Caco-2 (cell line): ENCODE measurements around the gene SIRPB1. TPM values are rescaled to one million over a fixed set of nuclear protein-coding genes. Genes with fewer than 3 reads are reported as not detected.

Source experiments
- BruUV-seq: library from RNA; stranded (reverse); fragments of 400-500 nt; replicated peaks from 2 replicates; lab custom pipeline; 2021; lab: Mats Ljungman, UMichigan
- CTCF ChIA-PET: fragments of 300-600 bp; sonication (Branson Sonifier 250); formaldehyde crosslinking; loops from one replicate; lab custom pipeline; 2022; ENCODE audit warnings: antibody characterized with exemption; lab: Charles Lee
- POLR2A ChIA-PET: fragments of 300-600 bp; sonication (Branson Sonifier 250); formaldehyde crosslinking; loops from one replicate; lab custom pipeline; 2022; ENCODE audit warnings: antibody characterized with exemption; lab: Charles Lee
- DNase-seq, 2 experiments: peaks; one replicate each; pipeline versions ENCODE4 v3.0.0 to v3.0.0-alpha.2; 2020 to 2022
- H3K27me3 ChIP-seq: replicated peaks from 2 replicates; pipeline ENCODE4 v1.6.0; 2011; ENCODE audit warnings: low read length; ENCODE audit not compliant: control insufficient read depth, insufficient read depth
- H3K36me3 ChIP-seq: 2 replicates; pipeline ENCODE4 v1.5.1; 2011; ENCODE audit warnings: low read length; ENCODE audit not compliant: control insufficient read depth, insufficient read depth
- H3K4me1 ChIP-seq: fragments of 250-450 bp; sonication (Bioruptor Pico); 2 replicates; pipeline ENCODE4 v1.5.1; 2020; ENCODE audit warnings: mild to moderate bottlenecking
- H3K4me3 ChIP-seq: 2 replicates; pipeline ENCODE4 v1.5.1; 2011; ENCODE audit warnings: low read depth, mild to moderate bottlenecking, control low read depth, low read length
- H3K9me3 ChIP-seq: fragments of 250-450 bp; sonication (Bioruptor Pico); 2 replicates; pipeline ENCODE4 v1.5.1; 2020; ENCODE audit warnings: mild to moderate bottlenecking, moderate library complexity
- H3K27ac Mint-ChIP-seq: one replicate; pipeline ENCODE4 v1.8.0; 2022; ENCODE audit warnings: mixed read lengths; ENCODE audit not compliant: unreplicated experiment
- H3K27me3 Mint-ChIP-seq: one replicate; pipeline ENCODE4 v1.8.0; 2022; ENCODE audit warnings: mixed read lengths; ENCODE audit not compliant: insufficient read depth, unreplicated experiment
- H3K36me3 Mint-ChIP-seq: one replicate; pipeline ENCODE4 v1.8.0; 2022; ENCODE audit warnings: mild to moderate bottlenecking, mixed read lengths; ENCODE audit not compliant: insufficient read depth, unreplicated experiment
- H3K4me1 Mint-ChIP-seq: one replicate; pipeline ENCODE4 v1.8.0; 2022; ENCODE audit warnings: low read depth, mixed read lengths; ENCODE audit not compliant: unreplicated experiment
- H3K4me3 Mint-ChIP-seq: one replicate; pipeline ENCODE4 v1.8.0; 2022; ENCODE audit warnings: mild to moderate bottlenecking, moderate library complexity, mixed read lengths; ENCODE audit not compliant: unreplicated experiment
- H3K9me3 Mint-ChIP-seq: one replicate; pipeline ENCODE4 v1.8.0; 2022; ENCODE audit warnings: mixed read lengths; ENCODE audit not compliant: unreplicated experiment
- intact Hi-C: fragments of 100-400 bp; cut with micrococcal nuclease; formaldehyde crosslinking; loops from one replicate; pipeline ENCODE4 v1.10.0; 2022; ENCODE audit not compliant: unreplicated experiment
- total RNA-seq: library from RNA; stranded (reverse); gene quantifications from 2 replicates; pipeline ENCODE4 v1.2.3, GENCODE V29; 2022
- TF ChIP-seq, protein P1 (sequence below), 2 experiments: fragments of 200-600 bp in 1 of 2; IDR thresholded peaks; 1 replicate in 1 of 2; 2 replicates in 1 of 2; pipeline versions ENCODE4 v1.5.1 to v1.8.0; 2011 to 2022; ENCODE audit warnings: antibody characterized with exemption in 1 of 2, control low read depth in 1 of 2, inconsistent platforms in 1 of 2, low read depth in 1 of 2, low read length in 1 of 2, mild to moderate bottlenecking in 1 of 2, moderate library complexity in 1 of 2; ENCODE audit not compliant: insufficient read depth in 1 of 2, severe bottlenecking in 1 of 2, unreplicated experiment in 1 of 2

SIRPB1 gene
- total RNA-seq, 1 experiment from 2014 or later, result not detected

GRCh38 chr20:1625083-1625690 lies 5.4 kb upstream of the SIRPB1 start:
- no peak overlapping the region for H3K27ac Mint-ChIP-seq

GRCh38 chr20:1623501-1624205 lies 3.8 kb upstream of the SIRPB1 start:
- Mint-ChIP-seq H3K27me3 (peaks cover 8% of the 10 kb centered on the region), H3K27ac (no peak overlapping the region), H3K9me3 (no peaks in the 10 kb centered on the region), H3K36me3 (no peaks in the 10 kb centered on the region), H3K4me3 (no peak overlapping the region), H3K4me1 (no peaks in the 10 kb centered on the region)
- BruUV-seq, result no TSS peak
- H3K4me3 ChIP-seq, result no peak overlapping the region
- no peaks in the 10 kb centered on the region for H3K4me1 ChIP-seq
- ChIA-PET POLR2A (no interaction called here), CTCF (no interaction called here)
- no peaks in the 10 kb centered on the region for H3K36me3 ChIP-seq
- intact Hi-C loops, result no loop called here
- TF ChIP-seq, protein P1, sequence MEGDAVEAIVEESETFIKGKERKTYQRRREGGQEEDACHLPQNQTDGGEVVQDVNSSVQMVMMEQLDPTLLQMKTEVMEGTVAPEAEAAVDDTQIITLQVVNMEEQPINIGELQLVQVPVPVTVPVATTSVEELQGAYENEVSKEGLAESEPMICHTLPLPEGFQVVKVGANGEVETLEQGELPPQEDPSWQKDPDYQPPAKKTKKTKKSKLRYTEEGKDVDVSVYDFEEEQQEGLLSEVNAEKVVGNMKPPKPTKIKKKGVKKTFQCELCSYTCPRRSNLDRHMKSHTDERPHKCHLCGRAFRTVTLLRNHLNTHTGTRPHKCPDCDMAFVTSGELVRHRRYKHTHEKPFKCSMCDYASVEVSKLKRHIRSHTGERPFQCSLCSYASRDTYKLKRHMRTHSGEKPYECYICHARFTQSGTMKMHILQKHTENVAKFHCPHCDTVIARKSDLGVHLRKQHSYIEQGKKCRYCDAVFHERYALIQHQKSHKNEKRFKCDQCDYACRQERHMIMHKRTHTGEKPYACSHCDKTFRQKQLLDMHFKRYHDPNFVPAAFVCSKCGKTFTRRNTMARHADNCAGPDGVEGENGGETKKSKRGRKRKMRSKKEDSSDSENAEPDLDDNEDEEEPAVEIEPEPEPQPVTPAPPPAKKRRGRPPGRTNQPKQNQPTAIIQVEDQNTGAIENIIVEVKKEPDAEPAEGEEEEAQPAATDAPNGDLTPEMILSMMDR (IDR thresholded peaks at IDR 0.05; ENCODE audit: insufficient read depth in 1 of 2, low read depth in 1 of 2, low read length in 1 of 2, severe bottlenecking in 1 of 2, unreplicated experiment in 1 of 2), result no peak
- no peak for DNase-seq
- no peaks in the 10 kb centered on the region for H3K9me3 ChIP-seq
- H3K27me3 ChIP-seq, result no peaks in the 10 kb centered on the region

More at GRCh38 chr20:1625083-1625690, 5.4 kb upstream of the SIRPB1 start:
- ChIA-PET POLR2A (no interaction called here), CTCF (no interaction called here)
- intact Hi-C loops, result no loop called here
- TF ChIP-seq, protein P1 (IDR thresholded peaks at IDR 0.05; ENCODE audit: insufficient read depth in 1 of 2, low read depth in 1 of 2, low read length in 1 of 2, severe bottlenecking in 1 of 2, unreplicated experiment in 1 of 2), result no peak
- Histone ChIP-seq H3K36me3 (no peaks in the 10 kb centered on the region), H3K4me1 (no peaks in the 10 kb centered on the region), H3K9me3 (no peaks in the 10 kb centered on the region), H3K27me3 (no peaks in the 10 kb centered on the region), H3K4me3 (no peak overlapping the region)
- Mint-ChIP-seq H3K27me3 (peaks cover 11% of the 10 kb centered on the region), H3K4me3 (no peak overlapping the region), H3K9me3 (no peaks in the 10 kb centered on the region), H3K36me3 (no peaks in the 10 kb centered on the region), H3K4me1 (no peaks in the 10 kb centered on the region)
- no TSS peak for BruUV-seq
- DNase-seq, result no peak

DNA sequence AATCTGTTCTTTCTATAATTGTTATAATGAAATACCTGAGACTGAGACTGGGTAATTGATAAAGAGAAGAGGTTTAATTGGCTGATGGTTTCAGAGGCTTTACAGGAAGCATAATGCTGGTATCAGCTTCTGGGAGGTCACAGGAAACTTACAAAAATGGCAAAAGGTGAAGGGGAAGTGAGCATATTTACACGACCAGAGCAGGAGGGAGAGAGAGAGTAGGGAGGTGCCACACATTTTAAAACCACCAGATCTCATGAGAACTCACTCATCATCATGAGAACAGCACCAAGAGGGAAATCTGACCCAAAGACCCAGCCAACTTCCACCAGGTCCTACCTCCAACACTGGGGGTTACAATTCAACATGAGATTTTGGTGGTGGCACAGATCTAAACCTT lies 2.6 kb upstream of the SIRPB1 start:
- Mint-ChIP-seq H3K4me3 (no peak overlapping the region), H3K36me3 (no peaks in the 10 kb centered on the region), H3K4me1 (no peaks in the 10 kb centered on the region), H3K27ac (no peak overlapping the region), H3K27me3 (peaks cover 4% of the 10 kb centered on the region), H3K9me3 (no peaks in the 10 kb centered on the region)
- H3K4me3 ChIP-seq, result no peak overlapping the region
- CTCF ChIA-PET, result no interaction called here
- intact Hi-C loops, result no loop called here
- TF ChIP-seq, protein P1 (IDR thresholded peaks at IDR 0.05; ENCODE audit: insufficient read depth in 1 of 2, low read depth in 1 of 2, low read length in 1 of 2, severe bottlenecking in 1 of 2, unreplicated experiment in 1 of 2), result no peak
- BruUV-seq, result no TSS peak
- H3K27me3 ChIP-seq, result no peaks in the 10 kb centered on the region
- no peaks in the 10 kb centered on the region for H3K4me1 ChIP-seq
- H3K9me3 ChIP-seq, result no peaks in the 10 kb centered on the region
- no peaks in the 10 kb centered on the region for H3K36me3 ChIP-seq
- no peak for DNase-seq
- POLR2A ChIA-PET, result no interaction called here
